NCI-H1694 treated with DMSO at 0.1 percent for 48 hours (cell line): ENCODE data around the gene CADM1.

Experiments used
- DNase-seq: peaks from one replicate; lab custom pipeline; 2025; lab: John Stamatoyannopoulos, UW

Gene CADM1

DNA sequence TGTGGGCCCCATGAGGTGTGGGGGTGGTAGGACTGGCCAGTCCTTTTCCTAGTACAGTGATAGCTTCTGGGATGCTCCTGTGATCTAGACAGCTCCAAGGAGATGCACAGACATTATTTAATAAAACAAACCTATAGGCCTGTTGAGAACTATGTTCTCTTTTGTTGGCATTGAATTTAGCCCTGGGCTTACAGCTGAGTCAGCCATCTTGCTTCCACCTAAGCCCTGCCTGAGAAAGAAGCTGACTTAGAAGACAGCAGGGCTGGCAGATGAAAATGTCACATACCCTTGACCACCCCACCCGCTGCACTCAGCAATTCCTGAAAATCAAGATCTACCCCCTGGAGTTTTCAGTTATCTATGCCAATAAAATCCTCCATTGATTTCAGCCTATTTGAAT is 353.2 kb downstream of the CADM1 start:
- DNase-seq, result no peak

DNA sequence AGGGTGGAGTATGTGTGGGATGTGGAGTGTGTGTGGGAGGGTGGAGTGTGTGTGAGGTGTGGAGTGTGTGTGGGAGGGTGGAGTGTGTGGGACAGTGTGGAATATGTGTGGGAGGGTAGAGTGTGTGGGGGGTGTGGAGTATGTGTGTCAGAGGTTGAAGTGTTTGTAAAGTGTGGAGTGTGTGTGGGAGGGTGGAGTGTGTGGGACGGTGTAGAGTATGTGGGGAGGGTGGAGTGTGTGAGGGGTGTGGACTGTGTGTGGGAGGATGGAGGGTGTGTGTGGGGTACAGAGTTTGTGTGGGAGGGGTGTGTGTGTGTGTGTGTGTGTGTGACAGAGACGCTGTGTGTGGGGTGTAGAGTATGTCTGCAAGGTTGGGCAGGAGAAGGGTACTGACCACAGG is 355.5 kb downstream of the CADM1 start:
- DNase-seq, result no peak

DNA sequence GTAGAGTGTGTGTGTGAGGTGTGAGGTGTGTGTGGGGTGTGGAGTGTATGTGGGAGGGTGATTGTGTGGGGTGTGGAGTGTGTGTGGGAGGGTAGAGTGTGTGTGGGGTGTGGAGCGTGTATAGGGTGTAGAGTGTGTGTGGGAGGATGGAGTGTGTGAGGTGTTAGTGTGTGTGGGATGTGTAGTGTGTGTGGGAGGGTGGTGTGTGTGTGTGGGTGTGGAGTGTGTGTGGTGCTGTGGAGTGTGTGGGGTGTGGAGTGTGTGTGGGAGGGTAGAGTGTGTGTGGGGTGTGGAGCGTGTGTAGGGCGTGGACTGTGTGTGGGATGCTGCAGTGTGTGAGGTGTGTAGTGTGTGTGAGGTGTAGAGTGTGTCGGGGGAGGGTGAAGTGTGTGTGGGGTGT is 356.1 kb downstream of the CADM1 start:
- DNase-seq, result no peak

DNA sequence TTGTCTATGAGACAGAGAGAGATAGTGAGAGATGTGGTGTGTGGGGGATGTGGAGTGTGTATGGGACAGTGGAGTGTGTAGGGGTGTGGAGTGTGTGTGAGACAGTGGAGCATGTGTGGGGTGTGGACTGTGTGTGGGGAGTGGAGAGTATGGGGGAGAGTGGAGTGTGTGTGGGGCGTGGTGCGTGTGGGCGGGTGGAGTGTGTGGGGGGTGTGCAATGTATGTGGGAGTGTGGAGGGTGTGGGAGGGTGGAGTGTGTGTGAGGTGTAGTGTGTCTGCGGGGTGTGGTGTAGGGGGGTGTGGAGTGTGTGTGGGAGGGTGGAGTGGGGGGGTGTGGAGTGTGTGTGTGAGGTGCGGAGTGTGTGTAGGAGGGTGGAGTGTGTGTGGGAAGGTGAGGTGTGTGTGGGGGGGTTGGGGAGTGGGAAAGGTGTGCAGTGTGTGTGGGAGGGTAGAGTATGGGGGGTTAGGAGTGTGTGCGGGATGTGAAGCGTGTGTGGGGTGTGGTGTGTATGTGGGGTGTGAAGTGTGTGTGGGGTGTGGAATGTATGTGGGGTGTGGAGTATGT is 356.9 kb downstream of the CADM1 start:
- no peak for DNase-seq

DNA sequence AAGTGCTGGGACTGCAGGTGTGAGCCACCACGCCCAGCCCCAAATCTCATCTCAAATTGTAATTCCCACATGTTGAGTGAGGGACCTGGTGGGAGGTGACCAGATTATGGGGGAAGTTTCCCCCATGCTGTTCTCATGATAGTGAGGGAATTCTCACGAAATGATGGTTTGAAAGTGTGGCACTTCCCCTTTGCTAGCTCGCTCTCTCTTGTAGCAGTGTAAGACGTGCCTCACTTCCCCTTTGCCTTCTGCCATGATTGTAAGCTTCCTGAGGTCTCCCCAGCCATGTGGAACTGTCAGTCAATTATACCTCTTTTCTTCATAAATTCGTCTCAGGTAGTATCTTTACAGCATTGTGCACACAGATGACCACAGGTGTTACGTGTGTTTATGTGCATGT is 357.8 kb downstream of the CADM1 start:
- DNase-seq, result no peak

DNA sequence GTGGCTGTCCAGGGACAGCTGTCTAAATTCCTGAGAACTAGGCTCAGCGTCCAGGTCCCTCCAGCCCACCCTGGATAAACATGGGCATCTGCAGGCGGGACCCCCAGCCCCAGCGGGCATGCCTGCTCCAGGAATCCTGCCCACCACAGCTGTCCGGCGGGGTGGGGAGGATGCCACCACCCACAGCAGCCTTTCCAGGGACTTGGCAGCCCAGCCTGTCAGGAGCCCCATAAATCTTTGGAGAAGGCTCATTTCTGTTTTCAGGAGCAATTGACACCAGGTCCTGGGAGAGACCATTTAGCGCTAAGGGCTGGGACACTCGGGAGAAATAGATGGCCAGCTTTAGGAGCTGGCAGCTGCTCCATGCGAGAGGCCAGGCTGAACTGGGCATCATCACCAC is 358.9 kb downstream of the CADM1 start:
- DNase-seq, result no peak

DNA sequence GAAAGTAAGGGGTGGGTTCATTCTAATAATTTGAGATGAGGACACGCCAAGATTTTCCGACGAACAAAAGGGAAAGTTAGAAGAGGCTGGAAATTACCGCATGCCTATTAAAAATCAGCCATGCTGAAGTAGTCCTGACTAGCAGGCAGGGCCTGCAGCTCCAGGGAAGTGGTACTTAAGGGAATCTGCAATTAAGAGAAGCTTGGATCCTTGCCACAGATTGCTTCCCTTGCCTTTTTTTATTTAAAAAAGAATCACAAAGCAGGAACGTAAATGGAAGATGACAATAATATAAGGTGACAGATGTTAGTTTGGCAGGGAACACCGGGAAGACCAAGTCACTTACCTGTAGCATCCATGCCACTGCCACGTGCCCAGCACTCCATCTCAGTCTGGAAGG is 359.3 kb downstream of the CADM1 start:
- peak; percentile 13 for DNase-seq

DNA sequence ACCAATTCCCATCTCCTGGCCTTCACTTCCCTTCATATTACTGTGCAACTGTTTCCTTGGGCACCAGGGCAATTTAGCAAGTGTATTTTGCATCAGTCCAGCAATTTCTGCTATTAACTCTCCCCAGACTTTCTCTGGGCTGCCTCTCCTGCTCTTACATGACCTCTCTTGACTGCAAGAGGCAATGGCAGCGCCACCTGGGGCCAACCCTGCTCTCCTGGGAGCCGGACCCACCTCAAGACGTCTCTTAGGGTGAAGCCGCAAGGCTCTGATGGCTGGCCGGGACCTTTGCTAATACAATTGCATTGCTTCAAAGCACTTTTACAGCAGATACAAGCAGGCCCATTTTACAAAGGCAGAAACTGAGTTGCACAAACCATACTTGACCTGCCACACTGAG is 360.2 kb downstream of the CADM1 start:
- DNase-seq, result no peak

DNA sequence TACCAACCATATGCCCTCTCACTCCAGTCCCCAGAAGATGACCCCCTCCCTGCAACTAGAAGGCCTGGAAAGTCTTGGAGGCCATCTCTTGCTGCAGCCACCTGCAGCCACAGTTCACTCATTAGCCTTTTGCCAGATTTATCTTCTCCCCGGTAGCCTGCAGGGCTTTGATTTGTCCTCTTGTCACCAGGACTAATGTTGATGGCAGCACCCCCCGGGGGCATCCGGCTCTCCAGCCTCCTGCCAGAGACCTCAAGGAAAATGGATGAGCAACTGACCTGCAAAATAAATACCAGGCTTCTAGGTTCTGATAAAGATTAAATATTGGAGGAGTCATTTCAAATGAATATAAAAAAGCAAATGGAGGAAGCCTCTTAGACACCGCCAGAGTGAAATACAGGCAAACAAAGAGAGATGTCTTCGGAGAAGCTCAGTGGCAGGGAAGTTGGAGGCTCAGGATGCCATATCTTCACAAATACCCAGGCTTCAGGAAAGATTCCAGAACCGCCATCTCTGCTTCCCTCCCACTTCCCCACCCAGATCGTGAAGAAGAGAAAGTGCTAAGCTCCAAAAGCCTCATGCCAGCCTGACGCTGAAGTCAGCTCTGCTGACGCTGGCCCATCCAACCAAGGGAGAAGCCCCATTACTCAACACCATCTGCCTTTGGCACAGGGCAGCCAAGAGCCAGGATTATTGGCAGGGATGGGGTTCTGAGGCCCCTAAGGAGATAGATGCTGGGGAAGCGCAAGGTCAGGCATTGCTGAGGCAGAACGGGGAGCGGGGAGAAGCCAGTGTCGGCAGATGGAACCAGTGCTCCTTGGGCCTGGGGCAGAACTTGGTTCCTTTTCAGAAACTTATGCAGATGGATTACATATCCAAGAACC is 362.7 kb downstream of the CADM1 start:
- peak; percentile 20 for DNase-seq

DNA sequence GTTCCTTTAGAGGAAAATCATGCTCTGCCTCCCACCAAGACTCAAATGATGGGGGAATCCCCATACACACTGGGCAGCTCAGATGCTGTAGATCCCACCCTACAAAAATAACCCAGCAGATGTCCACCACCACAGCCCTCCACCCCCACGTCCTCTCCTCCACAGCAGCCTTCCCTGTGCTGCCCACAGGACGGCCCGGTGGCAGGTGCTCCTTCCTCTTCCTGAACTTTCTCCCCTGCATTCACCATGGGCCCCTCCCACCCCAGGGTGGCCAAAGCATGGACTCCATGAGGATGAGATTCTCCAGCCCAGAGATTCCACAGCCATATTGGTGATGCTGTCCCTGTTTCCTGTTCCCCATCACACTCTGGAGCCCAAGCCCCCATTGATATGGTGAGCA is 368.3 kb downstream of the CADM1 start:
- no peak for DNase-seq

DNA sequence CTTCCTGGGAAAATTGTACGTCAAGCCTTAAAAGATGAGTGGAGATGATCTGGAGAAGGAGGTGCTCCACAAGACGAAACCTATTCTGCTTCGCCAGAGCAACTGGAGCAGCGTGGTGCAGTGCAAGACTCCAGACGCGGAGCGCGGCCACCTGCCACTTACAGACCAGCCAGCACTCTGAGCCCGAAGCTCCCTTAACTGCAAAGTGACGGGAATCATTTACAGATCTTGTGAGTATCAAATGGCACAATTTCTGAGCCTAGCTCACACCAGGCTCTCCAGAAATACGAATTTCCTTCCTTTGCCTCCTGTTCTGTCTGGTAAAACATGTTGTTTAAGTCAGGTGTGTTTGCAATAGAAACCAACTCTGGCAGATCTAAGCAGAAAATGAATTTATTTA is 369.3 kb downstream of the CADM1 start:
- DNase-seq, result no peak

DNA sequence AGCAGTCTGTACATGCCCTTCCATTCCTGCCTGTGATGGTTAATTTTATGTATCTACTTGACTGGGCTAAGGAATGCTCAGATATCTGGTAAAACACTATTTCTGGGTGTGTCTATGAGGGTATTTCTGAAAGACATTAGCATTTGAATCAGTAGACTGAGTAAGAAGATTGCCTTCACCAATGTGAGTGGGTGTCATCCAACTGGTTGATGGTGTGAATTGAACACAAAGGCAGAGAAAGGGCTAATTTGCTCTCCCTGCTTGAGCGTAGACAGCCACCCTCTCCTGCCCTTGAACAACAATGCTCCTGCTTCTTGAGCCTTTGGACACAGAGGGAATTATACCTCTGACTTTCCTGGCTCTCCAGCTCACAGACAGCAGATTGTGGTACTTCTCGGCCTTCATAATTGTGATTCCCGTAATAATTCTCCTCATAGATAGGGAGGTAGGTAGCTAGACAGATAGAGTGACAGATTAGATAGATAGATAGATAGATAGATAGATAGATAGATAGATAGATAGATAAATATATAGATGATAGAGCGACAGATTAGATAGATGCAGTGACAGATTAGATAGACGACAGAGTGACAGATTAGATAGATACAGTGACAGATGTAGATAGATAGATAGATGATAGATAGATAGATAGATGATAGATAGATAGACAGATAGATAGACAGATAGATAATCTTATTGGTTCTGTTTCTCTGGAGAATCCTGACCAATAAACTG is 370.6 kb downstream of the CADM1 start:
- DNase-seq, result no peak

DNA sequence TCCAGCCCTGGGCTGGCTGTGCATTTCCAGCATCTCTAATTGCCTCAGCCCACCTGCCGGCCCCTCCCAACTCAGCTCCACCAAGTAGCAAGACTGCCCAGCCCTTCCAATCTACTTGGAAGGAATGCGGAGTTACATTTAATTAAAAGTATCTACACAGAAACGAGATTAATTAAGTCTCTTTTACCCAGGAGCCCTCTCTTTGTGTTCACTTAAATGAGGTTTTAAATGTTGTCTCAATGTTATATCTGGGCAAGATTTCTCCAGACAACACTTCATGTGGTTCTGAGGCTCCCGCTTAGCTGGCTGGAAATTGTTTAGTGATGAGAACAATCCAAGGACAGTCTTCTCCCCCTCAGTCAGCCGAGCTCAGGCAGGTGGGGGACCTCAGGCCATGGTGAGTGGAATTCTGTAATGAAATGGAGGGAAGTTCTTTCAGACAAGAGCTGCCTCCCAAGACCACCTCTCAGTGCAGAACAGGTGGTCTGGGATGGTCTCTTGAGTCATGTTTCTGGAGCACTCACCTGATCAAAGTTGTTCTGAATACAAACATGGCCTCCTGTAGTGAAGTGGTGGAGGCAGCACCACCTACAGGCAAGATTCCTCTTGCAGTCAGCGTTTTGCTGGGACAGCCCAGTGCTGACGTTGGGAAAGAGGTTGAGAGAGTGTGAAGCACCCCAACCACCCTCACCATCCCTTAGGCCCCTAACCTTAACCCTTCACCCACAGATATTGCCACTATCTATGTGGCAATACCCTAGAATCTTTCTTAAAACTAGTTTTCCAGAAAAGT is 371.6 kb downstream of the CADM1 start:
- no peak for DNase-seq

DNA sequence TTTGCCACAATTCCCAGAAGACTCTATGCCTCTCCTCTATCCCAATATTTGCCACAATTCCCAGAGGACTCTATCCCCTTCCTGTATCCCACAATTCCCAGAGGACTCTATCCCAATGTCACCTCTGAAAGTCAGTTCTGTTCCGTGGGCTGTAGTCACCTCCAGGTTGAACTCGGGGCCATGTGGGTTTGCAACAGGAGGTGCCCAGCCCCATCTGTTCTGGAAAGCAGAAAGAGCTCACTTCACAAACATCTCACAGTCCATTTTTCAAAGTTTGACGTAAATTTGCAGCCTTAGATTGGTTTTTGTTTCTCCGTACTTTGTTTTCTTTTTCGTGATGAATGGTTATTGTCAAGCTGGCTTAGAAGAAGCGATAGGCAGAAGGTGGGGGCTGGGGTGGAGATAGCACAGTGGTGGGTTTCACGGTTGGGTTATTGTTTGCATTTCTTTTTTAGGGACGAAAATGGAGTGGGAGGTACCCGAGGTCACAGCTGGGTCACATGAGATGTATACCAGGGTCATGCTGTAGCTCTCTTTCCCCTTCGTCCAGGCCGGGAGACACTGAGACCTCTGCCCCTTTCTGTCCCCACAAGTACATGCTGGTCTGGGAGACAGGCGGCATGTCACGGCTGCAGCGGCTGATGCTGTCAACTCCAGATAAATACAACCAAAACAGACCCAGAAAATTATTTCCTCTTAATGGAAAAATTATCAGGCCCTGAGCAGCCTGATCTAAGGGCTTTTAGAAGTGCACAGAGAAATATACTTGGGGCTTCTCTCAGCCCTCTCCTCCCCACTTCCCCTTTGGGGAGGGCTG is 374.5 kb downstream of the CADM1 start:
- DNase-seq, result no peak

DNA sequence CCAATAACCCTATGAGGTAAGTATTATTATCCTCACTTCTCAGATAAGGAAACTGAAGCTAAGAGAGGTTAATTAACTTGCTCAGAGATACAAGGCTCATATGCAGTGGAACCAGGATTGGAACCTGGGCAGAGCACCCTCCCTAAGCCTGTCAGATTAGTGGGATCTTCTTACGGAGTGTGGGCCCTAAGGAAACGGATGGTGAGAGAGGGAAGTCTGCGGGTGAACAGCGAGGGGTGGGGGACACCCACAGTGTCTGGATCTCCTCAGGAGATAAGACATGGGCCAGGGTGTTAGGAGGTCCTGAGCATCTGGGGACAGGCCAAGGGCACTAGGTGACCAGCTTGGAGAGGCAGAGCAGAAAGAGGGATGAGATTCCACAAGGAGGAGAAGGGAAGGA is 376.0 kb downstream of the CADM1 start:
- no peak for DNase-seq

DNA sequence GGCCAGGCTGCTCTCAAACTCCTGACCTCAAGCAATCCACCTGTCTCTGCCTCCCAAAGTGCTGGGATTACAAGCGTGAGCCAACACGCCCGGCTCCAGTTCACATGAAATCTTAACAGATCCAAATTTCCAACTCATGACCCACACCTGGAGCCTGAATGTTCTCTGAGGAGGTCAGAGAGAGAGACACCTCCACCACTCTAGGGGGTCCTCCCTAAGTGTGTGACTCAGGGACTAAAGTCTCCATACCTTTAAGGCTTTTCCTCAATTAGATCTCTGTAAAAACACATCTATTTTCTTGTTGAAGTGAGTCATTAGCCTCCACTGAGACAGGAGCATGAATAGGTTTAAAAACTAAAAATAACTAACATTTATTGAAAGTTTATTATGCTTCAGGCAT is 376.4 kb downstream of the CADM1 start:
- no peak for DNase-seq

DNA sequence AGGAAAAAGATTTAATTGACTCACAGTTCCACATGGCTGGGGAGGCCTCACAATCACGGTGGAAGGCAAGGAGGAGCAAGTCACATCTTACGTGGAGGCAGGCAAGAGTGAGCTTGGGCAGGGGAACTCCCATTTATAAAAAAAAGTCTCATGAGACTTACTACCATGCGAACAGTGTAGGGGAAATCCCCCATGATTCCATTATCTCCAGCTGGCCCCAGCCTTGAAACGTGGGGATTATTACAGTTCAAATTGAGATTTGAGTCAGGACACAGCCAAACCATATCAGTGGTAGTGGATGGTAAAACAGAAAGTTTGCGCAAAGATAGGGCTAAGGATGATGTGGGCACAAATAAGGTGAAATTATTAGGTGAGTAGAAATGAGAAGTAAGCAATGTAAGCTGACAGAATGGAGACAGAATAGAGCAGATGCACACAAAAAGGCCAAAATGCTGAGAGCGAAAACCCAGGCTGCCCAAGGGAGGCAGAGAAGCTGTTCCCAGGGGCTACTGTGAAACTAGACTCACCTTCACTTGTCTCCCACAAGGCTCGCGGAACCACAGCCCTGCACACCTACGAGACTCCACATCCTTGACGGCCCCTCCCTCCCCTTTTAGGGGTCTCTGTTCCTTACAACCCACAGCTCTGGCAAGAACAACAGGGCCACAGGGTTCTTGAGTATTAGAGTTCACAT is 377.6 kb downstream of the CADM1 start:
- no peak for DNase-seq

DNA sequence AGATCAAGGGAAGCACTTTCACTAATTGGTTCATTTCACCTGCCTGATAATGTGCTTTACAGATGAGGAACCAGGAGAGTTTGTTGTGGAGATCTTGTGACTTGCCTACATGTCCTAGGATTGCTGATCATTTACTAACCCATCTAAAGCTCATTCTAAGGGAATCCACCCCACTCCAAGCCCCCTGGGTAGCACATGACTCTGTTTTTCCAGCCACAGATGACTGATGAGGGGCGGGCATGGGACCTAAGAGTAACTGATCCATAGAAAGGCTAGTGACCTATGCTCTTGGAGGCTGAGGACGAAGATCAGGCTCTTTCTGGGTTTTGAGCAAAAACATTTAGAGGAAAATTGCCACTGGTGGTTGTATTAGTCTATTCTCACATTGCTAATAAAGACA is 378.1 kb downstream of the CADM1 start:
- no peak for DNase-seq

DNA sequence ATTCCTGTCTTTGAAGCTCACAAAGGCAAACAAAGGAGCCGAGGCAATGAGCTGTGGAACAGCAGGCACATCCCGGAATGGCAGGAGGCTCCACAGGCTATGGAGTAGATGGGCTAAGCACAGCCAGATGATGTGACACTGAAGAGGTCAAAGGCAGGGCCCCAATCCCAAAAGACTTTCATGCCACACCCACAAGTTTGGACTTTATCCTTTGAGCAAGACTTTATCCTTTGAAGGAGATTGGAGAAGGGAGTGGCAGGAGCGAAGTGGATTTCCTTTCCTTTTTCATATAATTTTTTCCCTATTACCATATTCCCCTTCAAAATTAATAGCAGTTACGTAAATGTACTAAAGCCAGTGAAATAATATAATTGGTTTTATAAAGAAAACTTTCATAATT is 379.4 kb downstream of the CADM1 start:
- no peak for DNase-seq

DNA sequence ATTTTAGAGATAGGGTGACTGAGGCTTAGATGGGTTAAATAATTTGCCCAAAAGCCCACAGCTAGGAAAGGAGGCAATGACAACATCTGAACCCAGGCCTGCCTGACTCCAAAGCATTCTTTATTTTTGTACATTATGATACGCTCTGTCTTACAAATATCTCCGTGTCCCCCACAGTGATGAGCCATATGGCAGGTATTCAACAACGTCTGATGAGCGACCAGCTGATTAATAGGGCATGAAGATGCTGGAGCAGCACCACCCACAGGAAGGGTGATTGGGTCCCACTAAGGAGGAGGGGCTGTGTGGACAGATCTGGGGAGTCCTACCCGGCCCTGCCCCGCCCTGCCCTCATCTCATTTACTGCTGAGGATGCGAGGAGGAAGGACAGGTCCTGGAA is 380.6 kb downstream of the CADM1 start:
- DNase-seq, result no peak

DNA sequence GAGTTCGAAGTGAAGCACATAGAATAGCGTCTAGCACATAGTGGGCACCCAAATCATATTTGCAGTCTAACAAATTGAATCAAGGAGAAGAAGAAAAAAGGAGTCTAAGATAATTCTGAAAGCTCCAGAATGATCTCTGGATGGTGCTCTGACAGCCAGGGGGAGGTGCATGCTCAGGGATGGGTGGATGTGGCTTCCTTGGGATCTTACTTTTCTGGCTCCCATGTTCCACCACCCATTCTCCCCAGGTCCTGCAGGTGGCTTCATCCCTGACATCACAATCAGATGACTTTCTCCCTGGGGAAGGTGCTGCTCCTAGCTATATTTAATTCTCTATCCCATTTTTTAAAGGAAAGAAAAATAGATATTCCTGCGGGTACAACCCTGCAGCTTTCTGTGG is 381.9 kb downstream of the CADM1 start:
- DNase-seq, result no peak
